Embryonic facial prominence (tissue), 1 donor: ENCODE results near the gene CDK18.

Experiments used
- DNase-seq: peaks from one replicate; pipeline ENCODE4 v3.0.0-alpha.2; 2016; ENCODE audit errors: extremely low spot score

CDK18 gene

DNA sequence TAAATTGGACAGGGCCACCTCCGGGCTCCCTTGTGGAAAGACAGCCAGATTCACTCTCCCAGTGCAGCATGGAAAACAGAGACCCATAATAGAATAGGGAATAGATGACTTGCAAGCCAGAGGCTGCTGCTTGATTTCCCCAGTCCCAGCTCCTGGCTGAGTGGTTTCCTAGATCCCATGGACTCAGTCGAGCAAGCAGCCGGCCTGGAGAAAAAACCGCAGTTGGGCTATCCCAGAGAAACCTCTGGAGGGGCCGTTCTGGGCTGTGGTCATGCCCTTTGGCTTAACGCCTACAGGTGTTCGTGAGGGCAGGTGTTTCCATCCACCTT lies 65.7 kb downstream of the CDK18 start:
- no peak for DNase-seq

DNA sequence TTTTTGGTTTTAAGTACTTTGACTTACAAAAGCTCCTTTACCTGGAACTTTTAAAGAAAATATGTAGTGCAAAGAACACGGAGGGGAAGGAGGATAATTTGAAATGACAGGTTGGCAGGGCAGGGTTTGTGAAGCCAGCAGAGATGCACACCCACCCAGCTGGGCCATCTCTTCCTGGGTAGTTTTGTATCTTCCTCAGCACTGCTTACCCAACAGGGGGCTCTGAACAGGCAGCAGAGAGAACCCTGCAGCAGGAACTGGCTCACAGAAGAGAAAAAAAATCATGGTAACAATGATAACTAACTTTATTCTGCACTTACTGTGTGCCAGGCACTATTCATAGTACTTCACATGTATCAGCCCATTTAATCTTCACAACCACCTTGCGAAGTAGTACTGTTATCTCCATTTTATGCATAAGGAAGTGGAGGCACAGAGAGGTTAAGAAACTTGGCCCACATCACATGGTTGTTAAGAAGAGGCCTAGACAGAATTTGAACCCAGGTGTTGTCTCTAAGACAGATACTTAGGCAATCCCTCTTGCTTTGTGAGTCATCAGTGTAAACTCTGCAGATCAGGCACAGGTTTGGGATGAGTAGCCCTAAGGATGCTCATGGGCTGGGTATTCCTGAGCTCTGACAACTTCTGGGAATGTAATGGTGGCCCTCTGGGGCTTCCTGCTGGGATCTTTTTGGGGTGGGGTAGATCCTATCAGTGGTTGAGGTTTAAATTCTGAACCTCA lies 66.5 kb downstream of the CDK18 start:
- DNase-seq: no peak

GRCh38 chr1:205571747-205572146 lies 67.3 kb downstream of the CDK18 start:
- DNase-seq: no peak

DNA sequence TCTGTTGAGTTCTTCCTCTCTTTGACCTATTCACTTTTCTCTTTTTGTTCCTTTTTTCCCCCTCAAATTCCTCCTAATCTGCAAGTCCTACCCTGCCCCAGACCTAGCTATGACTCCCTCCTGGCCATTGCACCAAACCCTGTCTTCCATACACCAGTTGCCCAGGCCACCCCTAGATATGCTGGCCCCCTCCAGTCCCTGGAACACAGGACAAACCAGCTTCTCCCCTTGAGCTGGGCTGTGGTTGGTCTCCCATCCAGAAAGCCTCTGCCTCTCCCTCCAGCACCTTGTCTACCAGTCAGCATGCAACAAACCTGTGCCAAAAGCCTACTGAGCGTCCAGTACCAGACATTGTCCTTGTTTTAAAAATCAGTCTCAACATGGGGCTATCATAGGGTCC lies 68.0 kb downstream of the CDK18 start:
- no peak for DNase-seq

- no peak for DNase-seq
Observed at GRCh38 chr1:205575294-205575885, 70.9 kb downstream of the CDK18 start.

- DNase-seq: no peak
Observed at GRCh38 chr1:205576011-205576410, 71.5 kb downstream of the CDK18 start.

- no peak for DNase-seq
Observed at GRCh38 chr1:205576805-205577761, 72.6 kb downstream of the CDK18 start.

GRCh38 chr1:205577874-205578658 lies 73.6 kb downstream of the CDK18 start:
- DNase-seq: no peak

DNA sequence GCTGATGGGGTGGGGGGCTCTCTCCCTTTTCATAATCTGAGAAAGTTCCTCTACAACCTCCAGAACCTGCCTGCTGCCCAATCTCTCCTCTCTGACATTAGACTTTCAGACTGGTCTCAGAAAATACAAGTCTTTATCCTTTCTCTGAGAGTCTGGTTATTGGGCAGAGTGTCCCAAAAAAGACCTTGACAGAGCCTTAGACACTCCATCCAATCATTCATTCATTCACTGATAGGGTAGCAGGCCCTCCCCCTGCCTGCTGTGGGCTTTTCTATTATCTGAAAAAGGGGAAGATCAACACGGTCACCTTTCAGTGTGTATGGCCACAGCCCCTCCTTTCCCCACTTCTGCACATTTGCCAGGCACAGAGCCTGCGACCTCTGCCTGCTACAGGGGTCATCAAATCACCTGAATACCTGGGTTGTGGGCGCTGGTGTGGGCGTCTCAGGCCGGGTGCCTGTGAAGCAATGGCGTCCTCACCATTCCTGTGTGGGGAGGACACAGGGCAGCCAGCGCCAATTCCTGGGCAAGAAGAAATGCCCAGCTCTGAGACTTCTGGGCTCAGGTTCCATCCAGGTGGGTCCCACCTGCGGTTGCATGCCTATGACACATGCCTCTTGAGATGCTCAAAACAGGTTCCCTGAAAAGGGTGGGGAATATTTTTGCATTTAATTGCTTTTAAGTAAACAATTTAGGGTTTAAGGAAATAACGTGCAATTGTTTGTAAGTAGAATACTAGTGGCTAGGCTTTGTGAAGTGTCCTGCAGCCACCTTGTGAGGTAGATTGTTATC lies 74.5 kb downstream of the CDK18 start:
- DNase-seq: no peak

DNA sequence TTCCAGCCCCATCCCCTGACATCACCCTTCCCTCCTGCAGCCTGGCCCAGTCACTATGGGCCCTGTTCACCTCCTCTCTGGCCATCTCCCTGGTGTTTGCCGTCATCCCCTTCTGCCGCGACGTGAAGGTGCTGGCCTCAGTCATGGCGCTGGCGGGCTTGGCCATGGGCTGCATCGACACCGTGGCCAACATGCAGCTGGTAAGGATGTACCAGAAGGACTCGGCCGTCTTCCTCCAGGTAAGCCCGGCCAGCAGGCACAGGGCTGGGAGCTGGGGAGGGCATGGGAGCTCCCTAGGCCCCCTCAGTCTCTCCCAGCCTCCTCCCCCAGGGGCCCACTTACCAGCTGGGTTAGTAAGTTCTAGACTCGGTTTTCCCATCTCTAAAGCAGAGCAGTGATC lies 75.2 kb downstream of the CDK18 start:
- DNase-seq: no peak

- no peak for DNase-seq
Observed at GRCh38 chr1:205580140-205580922, 75.9 kb downstream of the CDK18 start.

GRCh38 chr1:205580923-205581180 lies 76.4 kb downstream of the CDK18 start:
- no peak for DNase-seq

DNA sequence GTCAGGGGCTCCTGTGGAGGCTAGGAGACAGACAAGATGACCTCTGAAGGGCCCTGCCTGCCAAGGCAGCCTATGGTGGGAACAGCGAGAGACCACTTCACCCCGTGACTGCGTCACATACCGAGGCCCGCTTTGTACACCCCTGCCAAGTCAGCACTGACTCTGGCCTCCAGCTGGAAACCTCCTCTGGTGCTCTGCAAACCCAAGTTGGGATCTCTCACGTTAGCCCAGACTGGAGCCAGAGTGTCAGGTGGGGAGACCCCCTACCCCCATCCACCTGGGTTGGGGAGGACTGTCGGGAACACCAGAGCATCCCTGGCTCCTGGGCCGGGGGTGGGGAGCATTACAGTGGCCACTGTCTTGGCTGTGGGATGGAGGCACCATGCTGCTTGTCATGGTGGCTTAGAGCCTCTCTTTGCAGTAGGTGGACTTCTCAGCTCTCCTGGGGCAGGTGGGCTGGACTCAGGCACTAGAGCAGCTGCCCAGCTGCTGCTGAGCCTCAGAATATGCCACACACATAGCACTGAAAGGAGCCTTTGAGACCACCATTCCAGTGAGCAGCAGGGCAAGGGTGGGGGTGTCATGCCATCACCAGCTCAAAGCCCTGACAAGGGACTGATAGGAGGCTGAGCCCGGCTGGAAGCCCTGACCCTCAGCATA lies 77.0 kb downstream of the CDK18 start:
- DNase-seq: no peak

DNA sequence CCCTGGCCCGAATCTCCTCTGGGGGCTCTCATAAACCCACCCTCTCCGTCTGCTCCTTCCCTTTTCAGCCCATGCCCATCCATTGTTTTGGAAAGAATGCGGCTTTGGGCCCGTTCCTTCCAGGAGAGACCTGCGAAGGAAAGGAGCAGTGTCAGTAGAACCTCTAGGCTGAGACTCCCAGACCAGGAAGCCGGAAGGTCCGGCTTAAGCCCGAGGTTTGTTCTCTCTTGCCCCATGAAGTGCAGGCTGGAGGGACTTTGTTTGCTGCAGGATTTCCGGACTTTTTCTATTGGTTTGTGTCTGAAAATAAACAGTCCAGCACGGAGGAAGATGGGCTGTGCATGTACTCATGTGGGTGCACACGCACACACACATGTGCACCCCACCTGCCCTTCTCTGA lies 77.6 kb downstream of the CDK18 start:
- no peak for DNase-seq
